ENCODE data around the gene LTF. TPM values are rescaled to one million over a fixed set of nuclear protein-coding genes. Genes with fewer than 3 reads are reported as not detected.

LTF gene
- total RNA-seq, 1 donor from 2014 or later = under 0.01 TPM

DNA sequence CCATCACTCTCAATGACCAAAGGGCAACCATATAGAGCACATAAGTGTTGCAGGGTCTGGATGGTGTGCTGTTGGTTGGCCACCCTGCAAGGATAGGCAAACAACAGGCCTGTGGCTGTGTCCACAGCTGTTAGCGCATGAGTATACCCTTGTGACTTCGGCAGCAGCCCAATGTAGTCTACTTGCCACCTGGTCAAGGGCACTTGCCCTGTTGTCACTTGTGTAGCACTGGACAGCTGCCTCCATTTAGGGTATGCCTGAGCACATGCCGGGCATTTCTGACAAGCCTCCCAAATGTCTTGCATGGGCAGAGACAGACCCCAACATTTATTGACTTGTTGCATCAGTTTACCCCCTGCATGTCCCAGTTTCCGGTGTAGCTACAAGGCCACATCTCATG, 44.9 kb downstream of the LTF start:
- DNase-seq (ENCODE audit: low read depth) (no peak), FAIRE-seq (peak; percentile 13)
- no peak overlapping the region for H3K4me3 ChIP-seq (ENCODE audit: low read depth, low read length)
- no peaks in the 10 kb centered on the region for H3K36me3 ChIP-seq (ENCODE audit: control insufficient read depth, insufficient read depth, low read length)
- TF ChIP-seq, protein P1, sequence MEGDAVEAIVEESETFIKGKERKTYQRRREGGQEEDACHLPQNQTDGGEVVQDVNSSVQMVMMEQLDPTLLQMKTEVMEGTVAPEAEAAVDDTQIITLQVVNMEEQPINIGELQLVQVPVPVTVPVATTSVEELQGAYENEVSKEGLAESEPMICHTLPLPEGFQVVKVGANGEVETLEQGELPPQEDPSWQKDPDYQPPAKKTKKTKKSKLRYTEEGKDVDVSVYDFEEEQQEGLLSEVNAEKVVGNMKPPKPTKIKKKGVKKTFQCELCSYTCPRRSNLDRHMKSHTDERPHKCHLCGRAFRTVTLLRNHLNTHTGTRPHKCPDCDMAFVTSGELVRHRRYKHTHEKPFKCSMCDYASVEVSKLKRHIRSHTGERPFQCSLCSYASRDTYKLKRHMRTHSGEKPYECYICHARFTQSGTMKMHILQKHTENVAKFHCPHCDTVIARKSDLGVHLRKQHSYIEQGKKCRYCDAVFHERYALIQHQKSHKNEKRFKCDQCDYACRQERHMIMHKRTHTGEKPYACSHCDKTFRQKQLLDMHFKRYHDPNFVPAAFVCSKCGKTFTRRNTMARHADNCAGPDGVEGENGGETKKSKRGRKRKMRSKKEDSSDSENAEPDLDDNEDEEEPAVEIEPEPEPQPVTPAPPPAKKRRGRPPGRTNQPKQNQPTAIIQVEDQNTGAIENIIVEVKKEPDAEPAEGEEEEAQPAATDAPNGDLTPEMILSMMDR (IDR thresholded peaks at IDR 0.05; ENCODE audit: insufficient read depth, low read length, severe bottlenecking) = no peak
- H3K27me3 ChIP-seq (ENCODE audit: control insufficient read depth, insufficient read depth, low read length) = no peaks in the 10 kb centered on the region

DNA sequence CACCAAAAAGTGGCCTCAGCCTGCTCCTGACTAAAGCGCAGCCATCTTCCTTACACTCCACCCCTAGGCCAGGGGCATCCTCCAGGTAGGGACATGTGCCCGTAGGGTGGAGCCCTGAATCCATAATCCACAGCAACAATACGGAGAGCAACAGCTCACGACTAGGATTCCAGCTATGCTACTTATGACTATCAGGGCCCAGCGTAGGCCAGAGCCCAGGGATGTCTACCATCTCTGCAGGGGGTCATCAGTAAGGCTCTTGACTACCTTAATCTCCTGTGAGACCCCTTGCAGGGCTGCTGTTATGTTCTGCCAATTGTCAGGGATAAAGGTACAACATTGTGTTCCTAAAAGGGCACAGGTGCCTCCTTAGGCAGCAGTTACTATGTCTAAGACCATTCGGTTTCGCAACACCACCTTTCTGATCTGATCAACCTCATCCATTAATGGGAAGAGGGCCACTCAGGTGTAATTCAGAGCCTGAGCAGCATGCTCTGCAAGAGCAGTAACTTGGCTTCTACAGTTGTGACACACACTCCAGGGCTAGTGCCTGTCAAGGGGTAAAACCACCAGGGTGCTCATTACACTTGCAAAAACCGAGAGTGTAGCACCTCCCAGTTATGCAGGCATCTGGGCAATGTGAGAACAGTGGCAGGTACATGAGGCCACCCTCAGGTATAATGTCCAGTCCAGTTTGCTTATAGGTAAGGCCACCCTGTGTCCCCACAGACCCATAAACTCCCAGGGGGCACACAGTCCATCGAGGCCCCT, 46.7 kb downstream of the LTF start:
- H3K4me3 ChIP-seq (ENCODE audit: low read depth, low read length) = no peak overlapping the region
- TF ChIP-seq, protein P1 (IDR thresholded peaks at IDR 0.05; ENCODE audit: insufficient read depth, low read length, severe bottlenecking) = no peak
- H3K36me3 ChIP-seq (ENCODE audit: control insufficient read depth, insufficient read depth, low read length) = no peaks in the 10 kb centered on the region
- no peaks in the 10 kb centered on the region for H3K27me3 ChIP-seq (ENCODE audit: control insufficient read depth, insufficient read depth, low read length)
- DNase-seq (ENCODE audit: low read depth) (no peak), FAIRE-seq (peak; percentile 82)

DNA sequence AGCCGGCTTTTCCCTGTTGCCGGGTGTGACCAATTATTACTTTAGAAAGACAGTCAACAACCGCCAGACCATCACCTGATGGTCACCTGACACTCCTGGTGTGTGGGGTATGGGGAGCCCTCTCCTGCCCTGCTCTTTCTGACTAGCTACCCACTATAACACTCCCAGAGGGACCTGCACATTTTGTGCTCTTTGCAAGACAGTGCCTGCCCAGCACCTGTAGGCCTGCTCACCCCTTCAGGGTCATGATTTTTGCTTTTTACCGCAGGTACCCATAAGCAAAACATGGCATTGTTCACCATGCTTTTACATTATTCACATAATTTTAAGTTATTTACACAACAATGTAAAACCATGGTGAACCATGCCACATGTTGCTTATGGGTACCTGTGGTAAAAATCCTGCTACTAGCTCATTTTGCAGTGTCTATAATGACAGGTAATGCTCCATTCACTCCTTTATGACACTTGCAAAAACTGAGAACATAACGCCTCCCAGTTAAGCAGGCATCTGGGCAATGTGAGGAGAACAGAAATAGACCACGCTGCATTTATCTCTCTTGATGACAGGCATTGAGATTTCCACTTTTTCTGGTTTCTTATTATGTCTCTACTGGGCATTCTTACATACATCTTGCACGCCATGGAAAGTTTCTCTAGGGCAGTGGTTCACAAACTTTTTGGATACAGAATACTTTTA, 47.7 kb downstream of the LTF start:
- DNase-seq (ENCODE audit: low read depth) (no peak), FAIRE-seq (no peak)
- H3K27me3 ChIP-seq (ENCODE audit: control insufficient read depth, insufficient read depth, low read length) = no peaks in the 10 kb centered on the region
- no peaks in the 10 kb centered on the region for H3K36me3 ChIP-seq (ENCODE audit: control insufficient read depth, insufficient read depth, low read length)
- H3K4me3 ChIP-seq (ENCODE audit: low read depth, low read length) = no peak overlapping the region
- TF ChIP-seq, protein P1 (IDR thresholded peaks at IDR 0.05; ENCODE audit: insufficient read depth, low read length, severe bottlenecking) = no peak

DNA sequence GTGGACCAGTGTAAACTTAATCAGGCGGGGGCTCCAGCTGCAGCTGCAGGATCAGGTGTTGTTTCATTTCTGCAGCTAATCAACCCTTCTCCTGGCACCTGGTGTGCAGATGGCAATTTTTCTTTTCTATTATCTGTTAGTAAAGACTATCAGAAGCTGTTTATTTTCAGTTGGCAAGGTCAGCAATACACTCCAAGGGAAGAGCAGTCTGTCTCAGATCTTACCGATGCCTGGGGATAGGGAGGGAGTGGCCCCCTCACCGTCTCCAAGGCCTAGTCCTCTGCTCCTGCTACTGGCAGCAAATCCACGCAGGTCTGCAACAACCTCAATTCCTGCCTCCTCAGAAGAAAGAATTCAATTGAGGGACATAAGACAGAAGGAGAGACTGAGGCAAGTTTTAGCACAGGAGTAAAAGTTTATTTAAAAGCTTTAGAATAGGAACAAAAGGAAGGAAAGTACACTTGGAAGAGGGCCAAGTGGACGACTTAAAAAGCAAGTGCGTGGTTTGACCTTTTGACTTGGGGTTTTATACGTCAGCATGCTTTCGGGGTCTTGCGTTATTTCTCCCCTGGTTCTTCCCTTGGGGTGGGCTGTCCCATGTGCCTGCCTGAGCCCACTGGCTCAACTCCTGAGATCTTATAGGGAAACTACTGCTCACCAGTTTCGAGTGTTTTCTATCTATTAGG, 48.4 kb downstream of the LTF start:
- Histone ChIP-seq H3K27me3 (ENCODE audit: control insufficient read depth, insufficient read depth, low read length) (no peaks in the 10 kb centered on the region), H3K4me3 (ENCODE audit: low read depth, low read length) (no peak overlapping the region), H3K36me3 (ENCODE audit: control insufficient read depth, insufficient read depth, low read length) (no peaks in the 10 kb centered on the region)
- DNase-seq (ENCODE audit: low read depth) (no peak), FAIRE-seq (no peak)
- TF ChIP-seq, protein P1 (IDR thresholded peaks at IDR 0.05; ENCODE audit: insufficient read depth, low read length, severe bottlenecking) = no peak

DNA sequence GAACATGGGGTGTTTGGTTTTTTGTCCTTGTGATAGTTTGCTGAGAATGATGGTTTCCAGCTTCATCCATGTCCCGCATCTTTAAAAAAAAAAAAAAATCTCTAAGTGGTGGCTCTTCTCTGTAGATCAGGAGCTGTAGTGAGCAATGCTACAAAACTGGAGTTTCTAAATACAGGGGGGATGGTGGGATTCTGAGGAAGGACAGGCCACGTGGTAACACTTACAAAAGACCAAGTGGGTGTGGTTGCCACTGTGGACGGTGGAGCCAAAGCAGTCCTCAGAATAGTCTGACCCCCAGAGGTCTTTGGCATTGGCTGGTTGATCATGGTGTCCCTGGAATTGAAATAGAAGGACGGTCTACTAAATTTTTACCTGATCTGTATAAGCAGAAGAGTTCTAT, 50.0 kb downstream of the LTF start:
- no peak for FAIRE-seq
- TF ChIP-seq, protein P1 (IDR thresholded peaks at IDR 0.05; ENCODE audit: insufficient read depth, low read length, severe bottlenecking) = no peak
- no peak for DNase-seq (ENCODE audit: low read depth)

More for the DNA sequence above, 50.0 kb downstream of the LTF start:
- Histone ChIP-seq H3K36me3 (ENCODE audit: control insufficient read depth, insufficient read depth, low read length) (no peaks in the 10 kb centered on the region), H3K27me3 (ENCODE audit: control insufficient read depth, insufficient read depth, low read length) (no peaks in the 10 kb centered on the region), H3K4me3 (ENCODE audit: low read depth, low read length) (no peak overlapping the region)

All from bronchial epithelial cell (primary cell).